Gastrocnemius medialis (tissue), 4 donors: ENCODE data around the gene DNAAF2. TPM values are rescaled to one million over a fixed set of nuclear protein-coding genes. Genes with fewer than 3 reads are reported as not detected.

ENCODE experiments used
- ATAC-seq, 2 donors: fragments of 150-250 bp; one replicate each; pipeline ENCODE4 v1.9.1; 2016
- DNase-seq, 2 donors: peaks; one replicate each; pipeline ENCODE4 v3.0.0-alpha.2; 2019
- H3K27ac ChIP-seq, 4 donors: fragments of 200-600 bp; sonication (generic); 1 replicate in 1 of 4; 2 replicates in 3 of 4; pipeline ENCODE4 v1.5.1; 2016 to 2018; ENCODE audit warnings: mild to moderate bottlenecking in 2 of 4, moderate library complexity in 1 of 4
- H3K27me3 ChIP-seq, 3 donors: fragments of 200-600 bp; sonication (generic) in 2 of 3; 1 replicate in 1 of 3; 2 replicates in 2 of 3; pipeline versions ENCODE4 v1.5.1 to v1.6.0; 2016 to 2019; ENCODE audit warnings: mild to moderate bottlenecking in 1 of 3, moderate library complexity in 1 of 3
- H3K36me3 ChIP-seq, 2 donors: fragments of 200-600 bp; sonication (generic) in 1 of 2; one replicate each; pipeline ENCODE4 v1.5.1; 2017 to 2018
- H3K4me1 ChIP-seq, 2 donors: fragments of 200-600 bp; sonication (generic) in 1 of 2; one replicate each; pipeline ENCODE4 v1.5.1; 2016 to 2017; ENCODE audit warnings: mild to moderate bottlenecking in 2 of 2
- H3K4me3 ChIP-seq, 4 donors: fragments of 200-600 bp; sonication (generic) in 3 of 4; 1 replicate in 1 of 4; 2 replicates in 3 of 4; pipeline ENCODE4 v1.5.1; 2016 to 2019; ENCODE audit warnings: mild to moderate bottlenecking in 2 of 4
- H3K9me3 ChIP-seq, 3 donors: fragments of 200-600 bp; sonication (generic) in 2 of 3; 1 replicate in 1 of 3; 2 replicates in 2 of 3; pipeline ENCODE4 v1.5.1; 2016 to 2019
- POLR2A ChIP-seq, 2 donors: fragments of 450-650 bp; IDR thresholded peaks; one replicate each; pipeline ENCODE4 v1.6.1; 2017; ENCODE audit warnings: antibody characterized with exemption in 2 of 2, mild to moderate bottlenecking in 2 of 2, moderate library complexity in 2 of 2
- in situ Hi-C, 4 donors: fragments of 200-750 bp; cut with MboI; loops; one replicate each; pipeline versions ENCODE4 v1.15.0 to v1.8.0; 2017; ENCODE audit warnings: low sequenced_read_pairs in 4 of 4
- intact Hi-C: fragments of 100-400 bp; cut with DNase I; formaldehyde crosslinking; loops from one replicate; pipeline ENCODE4 v1.15.1; 2023; ENCODE audit warnings: low total_unique reads
- total RNA-seq, 4 donors: library from RNA; depleted of rRNA; stranded (reverse); fragments of >200 nt; gene quantifications; one replicate each; pipeline versions ENCODE4 v1.1.0 to v1.2.3, GENCODE V29; 2016
- TF ChIP-seq, protein P1 (sequence below), 5 experiments: fragments of 450-650 bp in 3 of 5; fragments of 200-600 bp in 2 of 5; sonication (generic) in 2 of 5; IDR thresholded peaks in 4 of 5; conservative IDR thresholded peaks in 1 of 5; 1 replicate in 4 of 5; 2 replicates in 1 of 5; pipeline ENCODE4 v1.5.1; 2016 to 2019; ENCODE audit warnings: antibody characterized with exemption in 5 of 5, mild to moderate bottlenecking in 3 of 5, moderate library complexity in 3 of 5

Gene DNAAF2
- total RNA-seq, 4 donors from 2014 or later = 5.6 to 8.4 (median 6.9) TPM

DNA sequence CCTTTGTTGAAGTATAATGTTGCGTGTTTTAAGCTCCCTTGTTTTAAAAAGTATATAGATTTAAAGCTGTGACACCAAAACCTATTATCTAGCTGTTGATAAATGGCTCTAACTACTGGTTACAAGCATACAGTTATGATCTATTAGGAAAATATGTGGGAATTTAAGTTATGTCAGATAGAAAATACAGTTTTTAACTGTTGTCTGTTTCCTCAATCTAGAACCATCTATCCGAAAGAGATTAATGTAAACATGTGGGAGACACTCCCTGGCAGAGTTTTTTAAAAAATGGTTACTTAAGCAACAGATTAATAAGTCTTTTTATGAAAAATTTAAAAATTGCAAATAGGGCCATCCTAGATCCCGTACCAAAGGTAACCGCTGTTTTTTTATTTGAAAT, 22.8 kb downstream of the DNAAF2 start:
- intact Hi-C loops = loop anchor here (10.0 kb wide), 1 partner anchor 1633 kb away; the partner anchor contains the start of gene TMX1
- no peak overlapping the region for H3K27ac ChIP-seq

DNA sequence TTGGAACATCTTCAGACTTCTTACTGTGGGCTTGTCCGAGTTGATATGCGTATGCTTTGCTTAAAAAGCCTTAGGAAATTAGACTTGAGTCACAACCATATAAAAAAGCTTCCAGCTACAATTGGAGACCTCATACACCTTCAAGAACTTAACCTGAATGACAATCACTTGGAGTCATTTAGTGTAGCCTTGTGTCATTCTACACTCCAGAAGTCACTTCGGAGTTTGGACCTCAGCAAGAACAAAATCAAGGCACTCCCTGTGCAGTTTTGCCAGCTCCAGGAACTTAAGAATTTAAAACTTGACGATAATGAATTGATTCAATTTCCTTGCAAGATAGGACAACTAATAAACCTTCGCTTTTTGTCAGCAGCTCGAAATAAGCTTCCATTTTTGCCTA, 27.5 kb downstream of the DNAAF2 start:
- no peaks in the 10 kb centered on the region for H3K36me3 ChIP-seq
- no peak overlapping the region for H3K4me3 ChIP-seq
- no peaks in the 10 kb centered on the region for H3K4me1 ChIP-seq
- intact Hi-C loops (no loop called here), in situ Hi-C loops (no loop called here)
- DNase-seq (no peak), ATAC-seq (no peak)
- no peak for TF ChIP-seq POLR2A (IDR thresholded peaks at IDR 0.05)
- TF ChIP-seq, protein P1, sequence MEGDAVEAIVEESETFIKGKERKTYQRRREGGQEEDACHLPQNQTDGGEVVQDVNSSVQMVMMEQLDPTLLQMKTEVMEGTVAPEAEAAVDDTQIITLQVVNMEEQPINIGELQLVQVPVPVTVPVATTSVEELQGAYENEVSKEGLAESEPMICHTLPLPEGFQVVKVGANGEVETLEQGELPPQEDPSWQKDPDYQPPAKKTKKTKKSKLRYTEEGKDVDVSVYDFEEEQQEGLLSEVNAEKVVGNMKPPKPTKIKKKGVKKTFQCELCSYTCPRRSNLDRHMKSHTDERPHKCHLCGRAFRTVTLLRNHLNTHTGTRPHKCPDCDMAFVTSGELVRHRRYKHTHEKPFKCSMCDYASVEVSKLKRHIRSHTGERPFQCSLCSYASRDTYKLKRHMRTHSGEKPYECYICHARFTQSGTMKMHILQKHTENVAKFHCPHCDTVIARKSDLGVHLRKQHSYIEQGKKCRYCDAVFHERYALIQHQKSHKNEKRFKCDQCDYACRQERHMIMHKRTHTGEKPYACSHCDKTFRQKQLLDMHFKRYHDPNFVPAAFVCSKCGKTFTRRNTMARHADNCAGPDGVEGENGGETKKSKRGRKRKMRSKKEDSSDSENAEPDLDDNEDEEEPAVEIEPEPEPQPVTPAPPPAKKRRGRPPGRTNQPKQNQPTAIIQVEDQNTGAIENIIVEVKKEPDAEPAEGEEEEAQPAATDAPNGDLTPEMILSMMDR (IDR thresholded peaks at IDR 0.05 in 4 of 5, conservative IDR thresholded peaks at IDR 0.05 in 1 of 5) = no peak
- no peaks in the 10 kb centered on the region for H3K9me3 ChIP-seq
- H3K27me3 ChIP-seq = no peaks in the 10 kb centered on the region
- no peak overlapping the region for H3K27ac ChIP-seq

More for the DNA sequence above, 22.8 kb downstream of the DNAAF2 start:
- in situ Hi-C loops = no loop called here
- Histone ChIP-seq H3K36me3 (no peaks in the 10 kb centered on the region), H3K9me3 (no peaks in the 10 kb centered on the region), H3K27me3 (no peaks in the 10 kb centered on the region), H3K4me1 (no peaks in the 10 kb centered on the region), H3K4me3 (no peak overlapping the region)
- no peak for DNase-seq
- ATAC-seq = no peak
- TF ChIP-seq, protein P1 (IDR thresholded peaks at IDR 0.05 in 4 of 5, conservative IDR thresholded peaks at IDR 0.05 in 1 of 5) = no peak

DNA sequence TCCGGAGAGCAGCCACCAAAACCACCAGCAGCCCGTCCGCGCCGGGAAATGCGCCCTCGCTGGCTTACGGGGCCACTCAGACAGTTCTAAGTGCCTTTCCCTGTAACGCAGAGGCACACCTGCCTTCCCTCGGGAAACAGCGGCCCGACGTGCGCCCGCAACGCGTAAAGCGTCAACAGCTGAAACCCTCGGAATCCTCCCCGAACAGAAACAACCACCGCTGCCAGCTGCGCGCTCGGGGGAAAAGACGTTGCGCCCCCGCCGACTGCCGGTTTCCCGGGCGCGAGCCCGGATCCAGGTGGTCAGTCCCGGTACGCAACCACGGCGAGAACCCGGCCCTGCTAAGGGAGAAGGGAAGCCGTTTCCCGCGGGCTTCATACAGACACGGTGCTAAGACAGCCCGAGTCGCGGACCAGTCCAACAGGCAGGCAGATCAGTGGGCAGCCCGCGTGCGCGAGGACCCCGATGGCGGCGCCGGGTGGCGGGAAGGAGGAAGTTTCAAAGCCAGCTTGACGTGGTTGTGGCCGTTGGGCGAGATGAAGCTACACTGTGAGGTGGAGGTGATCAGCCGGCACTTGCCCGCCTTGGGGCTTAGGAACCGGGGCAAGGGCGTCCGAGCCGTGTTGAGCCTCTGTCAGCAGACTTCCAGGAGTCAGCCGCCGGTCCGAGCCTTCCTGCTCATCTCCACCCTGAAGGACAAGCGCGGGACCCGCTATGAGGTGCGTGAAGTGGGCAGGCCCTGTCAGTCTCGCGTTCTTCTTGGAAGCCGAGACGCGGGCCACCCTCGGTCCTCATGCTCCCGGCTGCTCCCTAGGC, 36.4 kb downstream of the DNAAF2 start, which contains the start of gene LRR1:
LRR1 (plus strand) TSS at position 456 of the 816 bp plus-strand sequence; CDS start at position 537, 81 bp downstream.
- Histone ChIP-seq H3K27me3 (no peaks in the 10 kb centered on the region), H3K4me3 (peak within 1 kb of the TSS; percentile 81 to 92 (median 84)), H3K9me3 (no peaks in the 10 kb centered on the region), H3K36me3 (no peaks in the 10 kb centered on the region), H3K27ac (peak within 1 kb of the TSS; percentile 92 to 95 (median 92)), H3K4me1 (peaks cover 9% of the 10 kb centered on the region in 2 donors)
- intact Hi-C loops = loop anchor here (1.0 kb wide), 2 partner anchors 11 to 22 kb away; partner anchors contain the start of genes MGAT2 and RPL36AL
- peak; percentile 90 to 94 for ATAC-seq
- peak; percentile 62 to 71 for DNase-seq
- TF ChIP-seq, protein P1 (IDR thresholded peaks at IDR 0.05 in 4 of 5, conservative IDR thresholded peaks at IDR 0.05 in 1 of 5) = peak in 1 of 5 experiments; percentile 8
- TF ChIP-seq POLR2A (IDR thresholded peaks at IDR 0.05) = peak; percentile 23 to 24
- in situ Hi-C loops = no loop called here

DNA sequence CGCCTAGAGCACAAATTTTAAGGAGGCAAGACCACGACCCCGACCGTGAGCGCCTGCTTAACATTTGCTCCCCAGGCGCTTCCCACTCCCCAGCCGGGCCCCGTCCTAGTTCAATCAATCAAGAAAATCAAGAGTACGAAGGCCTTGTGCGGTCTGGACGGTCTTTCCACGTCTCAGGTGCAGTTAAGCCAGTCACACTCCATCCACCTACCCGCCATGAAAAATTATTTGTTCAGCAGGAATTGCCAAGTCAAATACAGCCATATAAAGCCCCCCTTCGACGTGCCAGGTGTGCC, 36.9 kb downstream of the DNAAF2 start:
- Histone ChIP-seq H3K4me1 (peaks cover 9% of the 10 kb centered on the region in 2 donors), H3K27me3 (no peaks in the 10 kb centered on the region), H3K27ac (peak overlapping the region; percentile 92 to 95 (median 92)), H3K9me3 (no peaks in the 10 kb centered on the region), H3K4me3 (peak overlapping the region; percentile 81 to 92 (median 84)), H3K36me3 (no peaks in the 10 kb centered on the region)
- peak; percentile 17 to 19 for ATAC-seq
- DNase-seq = no peak
- intact Hi-C loops (loop anchor here (1.0 kb wide), 2 partner anchors 11 to 22 kb away; partner anchors contain the start of genes MGAT2 and RPL36AL), in situ Hi-C loops (no loop called here)
- no peak for TF ChIP-seq POLR2A (IDR thresholded peaks at IDR 0.05)
- TF ChIP-seq, protein P1 (IDR thresholded peaks at IDR 0.05 in 4 of 5, conservative IDR thresholded peaks at IDR 0.05 in 1 of 5) = no peak
